HepG2 (cell line): ENCODE data around the gene ARL8A. TPM values are rescaled to one million over a fixed set of nuclear protein-coding genes. Genes with fewer than 3 reads are reported as not detected.

ENCODE experiments used
- ATAC-seq: fragments of 200-7000 bp; cut with Tn5 transposase; 3 replicates; pipeline ENCODE4 v1.9.1; 2020; ENCODE audit warnings: mild to moderate bottlenecking, moderate library complexity
- BruUV-seq: library from RNA; stranded (reverse); fragments of 400-500 nt; replicated peaks from 2 replicates; lab custom pipeline; 2021; lab: Mats Ljungman, UMichigan
- CTCF ChIA-PET: fragments of 300-600 bp; formaldehyde crosslinking; extraction: SDS; loops from one replicate; lab custom pipeline; 2021; ENCODE audit warnings: low total read pairs, inconsistent platforms, low intra/inter-chr PET ratio; lab: Yijun Ruan, JAX
- POLR2A ChIA-PET: fragments of 350-600 bp; sonication (Branson Sonifier 250); formaldehyde crosslinking; loops from one replicate; lab custom pipeline; 2020; ENCODE audit warnings: antibody characterized with exemption, inconsistent platforms; lab: Yijun Ruan, JAX
- DNase-seq: peaks from one replicate; pipeline ENCODE4 v3.0.0-alpha.2; 2015; ENCODE audit warnings: low spot score
- FAIRE-seq: peaks from 3 replicates; lab custom pipeline; 2011; peaks lifted over from hg19 to GRCh38; lab: Jason Lieb, UNC
- H2AFZ ChIP-seq: one replicate; pipeline ENCODE4 v1.6.1; 2011; ENCODE audit warnings: low read length, inconsistent platforms
- H3K27ac ChIP-seq: fragments of 300-600 bp; 3 replicates; pipeline ENCODE4 v1.8.0; 2011; ENCODE audit warnings: mixed run types, mild to moderate bottlenecking, mixed read lengths, low read length, inconsistent platforms; ENCODE audit not compliant: insufficient read depth; ENCODE audit errors: extremely low read length
- H3K27me3 ChIP-seq, 2 experiments: fragments of 200-600 bp in 1 of 2; 2 replicates in 1 of 2; 3 replicates in 1 of 2; pipeline versions ENCODE4 v1.6.0 to v1.8.0; 2011; ENCODE audit warnings: low read length in 2 of 2, mild to moderate bottlenecking in 2 of 2, moderate library complexity in 2 of 2, inconsistent platforms in 1 of 2; ENCODE audit not compliant: insufficient read depth in 2 of 2, control insufficient read depth in 1 of 2
- H3K36me3 ChIP-seq, 2 experiments: fragments of 200-600 bp in 1 of 2; replicated peaks in 1 of 2; 2 replicates in 1 of 2; 3 replicates in 1 of 2; pipeline versions ENCODE4 v1.5.1 to v1.8.0; 2011; ENCODE audit warnings: low read length in 2 of 2, inconsistent platforms in 1 of 2; ENCODE audit not compliant: insufficient read depth in 2 of 2, control insufficient read depth in 1 of 2
- H3K4me1 ChIP-seq: 2 replicates; pipeline ENCODE4 v1.5.1; 2012; ENCODE audit warnings: low read length, inconsistent platforms; ENCODE audit not compliant: insufficient read depth
- H3K4me2 ChIP-seq: 2 replicates; pipeline ENCODE4 v1.6.0; 2011; ENCODE audit warnings: low read depth, low read length, inconsistent platforms
- H3K4me3 ChIP-seq, 3 experiments: fragments of 200-600 bp in 1 of 3; sonication (generic), shearing (Covaris generic) in 1 of 3; replicated peaks in 1 of 3; 2 replicates each; pipeline ENCODE4 v1.5.1; 2011 to 2016; ENCODE audit warnings: low read length in 3 of 3, inconsistent platforms in 2 of 3, low read depth in 2 of 3, mild to moderate bottlenecking in 2 of 3, control low read depth in 1 of 3, mixed read lengths in 1 of 3; ENCODE audit not compliant: insufficient read depth in 1 of 3
- H3K79me2 ChIP-seq: one replicate; pipeline ENCODE4 v1.6.1; 2011; ENCODE audit warnings: low read length, inconsistent platforms; ENCODE audit not compliant: insufficient read depth
- H3K9ac ChIP-seq: 2 replicates; pipeline ENCODE4 v1.6.0; 2011; ENCODE audit warnings: mild to moderate bottlenecking, low read depth, low read length, inconsistent platforms; ENCODE audit not compliant: insufficient read depth
- H3K9me3 ChIP-seq: 2 replicates; pipeline ENCODE4 v1.5.1; 2012; ENCODE audit warnings: mild to moderate bottlenecking, low read length
- H4K20me1 ChIP-seq: 2 replicates; pipeline ENCODE4 v1.6.0; 2011; ENCODE audit warnings: inconsistent platforms, mild to moderate bottlenecking, low read length, moderate library complexity; ENCODE audit not compliant: insufficient read depth
- ARHGAP35 ChIP-seq: sonication (generic); formaldehyde crosslinking; IDR thresholded peaks from 2 replicates; pipeline ENCODE4 v1.9.0; 2022; ENCODE audit warnings: mild to moderate bottlenecking, inconsistent platforms, moderate library complexity, missing genetic modification reagents, borderline replicate concordance
- HIC2 ChIP-seq: sonication (generic); formaldehyde crosslinking; IDR thresholded peaks from 2 replicates; pipeline ENCODE4 v1.9.0; 2022; ENCODE audit warnings: low read depth, missing genetic modification reagents
- WIZ ChIP-seq: sonication (generic); formaldehyde crosslinking; IDR thresholded peaks from 2 replicates; pipeline ENCODE4 v1.5.1; 2020; ENCODE audit warnings: mild to moderate bottlenecking, missing genetic modification reagents
- ZNF12 ChIP-seq: sonication (generic); formaldehyde crosslinking; IDR thresholded peaks from 2 replicates; pipeline ENCODE4 v1.5.0; 2020; ENCODE audit warnings: missing genetic modification reagents
- ZNF18 ChIP-seq: sonication (generic); formaldehyde crosslinking; IDR thresholded peaks from 2 replicates; pipeline ENCODE4 v1.8.0; 2022; ENCODE audit warnings: mild to moderate bottlenecking, missing genetic modification reagents; ENCODE audit not compliant: insufficient replicate concordance
- ZNF264 ChIP-seq: sonication (generic); formaldehyde crosslinking; IDR thresholded peaks from 2 replicates; pipeline ENCODE4 v1.4.0; 2020; ENCODE audit warnings: missing genetic modification reagents
- ZNF318 ChIP-seq: sonication (generic); formaldehyde crosslinking; IDR thresholded peaks from 2 replicates; pipeline ENCODE4 v1.4.0; 2020; ENCODE audit warnings: mild to moderate bottlenecking, missing genetic modification reagents
- ZNF800 ChIP-seq: sonication (generic); formaldehyde crosslinking; IDR thresholded peaks from 2 replicates; pipeline ENCODE4 v1.4.0; 2020; ENCODE audit warnings: missing genetic modification reagents
- whole genome bisulfite sequencing: methylation state at CpG from one replicate; pipeline ENCODE4 v1.1.6; 2017; ENCODE audit warnings: low lambda C conversion rate; 5-methylcytosine and 5-hydroxymethylcytosine counted together
- in situ Hi-C: cut with HindIII; loops from 2 replicates; pipeline ENCODE4 v1.10.0; 2017; ENCODE audit warnings: low pct_unique_long_range_greater_than_20kb; ENCODE audit not compliant: extremely low pct_ligation_motif_present
- intact Hi-C: fragments of 100-400 bp; cut with micrococcal nuclease; formaldehyde crosslinking; loops from one replicate; pipeline ENCODE4 v1.10.0; 2022; ENCODE audit not compliant: unreplicated experiment
- polyA plus RNA-seq, 8 experiments: library from polyadenylated mRNA; depleted of rRNA in 3 of 8; stranded (reverse) in 7 of 8; unstranded in 1 of 8; fragments of >200 nt; fragmentation: Illumina TruSeq in 4 of 8; extraction: Trizol in 4 of 8; gene quantifications; 2 replicates each; pipeline versions ENCODE4 v1.2.1 to v1.2.3, GENCODE V29; 2011 to 2016; ENCODE audit warnings: low read depth in 4 of 8, missing spikeins in 1 of 8, mixed read lengths in 1 of 8; ENCODE audit not compliant: insufficient read depth in 1 of 8
- total RNA-seq, 5 experiments: library from RNA; depleted of rRNA; stranded (reverse); fragments of >200 nt; fragmentation: Illumina TruSeq; extraction: Trizol; gene quantifications; 2 replicates each; pipeline ENCODE4 v1.2.3, GENCODE V29; 2016; ENCODE audit warnings: low read depth in 1 of 5

The ARL8A gene
- total and polyA plus RNA-seq, 2 of the 13 experiments (the other 11 are each of a cell fraction or from before 2014, with no cell fraction given), result 2.7 to 23.4 TPM

- POLR2A ChIA-PET, result no interaction called here
- CTCF ChIA-PET, result no interaction called here
- no peaks in the 10 kb centered on the region for H3K9me3 ChIP-seq
- H3K4me1 ChIP-seq, result peaks cover 28% of the 10 kb centered on the region
- TF ChIP-seq ZNF12 (CRISPR knock-in tag), result no peak
- TF ChIP-seq ZNF800 (CRISPR knock-in tag), result no peak
- no peak for TF ChIP-seq ZNF264
- TF ChIP-seq ZNF318, result no peak
- TF ChIP-seq HIC2 (CRISPR knock-in tag), result no peak
- no peak for TF ChIP-seq ARHGAP35 (CRISPR knock-in tag)
- TF ChIP-seq WIZ (CRISPR knock-in tag), result no peak
- no peak for TF ChIP-seq ZNF18 (CRISPR knock-in tag)
- peaks cover 11 to 30% of the 10 kb centered on the region in 2 experiments for H3K27me3 ChIP-seq
- DNase-seq (no peak), FAIRE-seq (no peak), ATAC-seq (no peak)
- no peaks in the 10 kb centered on the region for H3K36me3 ChIP-seq
- H3K4me3 ChIP-seq, result no peak overlapping the region
- H3K79me2 ChIP-seq, result no peaks in the 10 kb centered on the region
- H3K27ac ChIP-seq, result no peak overlapping the region
- no peak overlapping the region for H3K4me2 ChIP-seq
- 56% methylated on average over 10 of the region's 11 CpGs for WGBS
- no peak overlapping the region for H3K9ac ChIP-seq
- BruUV-seq, result no TSS peak
- H4K20me1 ChIP-seq, result no peaks in the 10 kb centered on the region
- in situ Hi-C loops (loop anchor here (10.0 kb wide), 1 partner anchor 521 kb away; the partner anchor contains the start of gene SYT2), intact Hi-C loops (loop anchor here (5.0 kb wide), 1 partner anchor 43 kb away; no protein-coding TSS in a partner anchor)
- H2AFZ ChIP-seq, result no peak overlapping the region
Measured at GRCh38 chr1:202194328-202194648, 49.8 kb upstream of the ARL8A start.
